Adrenal gland (tissue), 12 donors: ENCODE measurements around the gene GMDS. TPM values are rescaled to one million over a fixed set of nuclear protein-coding genes. Genes with fewer than 3 reads are reported as not detected.

Experiments used
- DNase-seq, 7 donors: peaks; one replicate each; pipeline ENCODE4 v3.0.0-alpha.2; 2019 to 2020
- H3K27ac ChIP-seq, 5 donors: fragments of 200-600 bp; sonication (generic) in 4 of 5; 1 replicate in 3 of 5; 2 replicates in 2 of 5; pipeline versions ENCODE4 v1.5.1 to v1.8.0; 2016 to 2020; ENCODE audit warnings: mild to moderate bottlenecking in 1 of 5
- H3K27me3 ChIP-seq: fragments of 200-600 bp; 2 replicates; pipeline ENCODE4 v1.8.0; 2021
- H3K36me3 ChIP-seq, 2 donors: fragments of 200-600 bp; replicated peaks in 1 of 2; 1 replicate in 1 of 2; 2 replicates in 1 of 2; pipeline versions ENCODE4 v1.5.1 to v1.8.0; 2018 to 2022
- H3K4me1 ChIP-seq, 2 donors: fragments of 200-600 bp; replicated peaks in 1 of 2; 1 replicate in 1 of 2; 2 replicates in 1 of 2; pipeline versions ENCODE4 v1.5.1 to v1.8.0; 2018 to 2021
- H3K4me3 ChIP-seq, 4 donors: fragments of 200-600 bp; sonication (generic) in 3 of 4; one replicate each; pipeline ENCODE4 v1.5.1; 2016 to 2018
- H3K9me3 ChIP-seq, 3 donors: fragments of 200-600 bp; sonication (generic) in 1 of 3; replicated peaks in 1 of 3; 1 replicate in 2 of 3; 2 replicates in 1 of 3; pipeline versions ENCODE4 v1.5.1 to v1.8.0; 2016 to 2021
- POLR2A ChIP-seq, 2 donors: fragments of 450-650 bp; IDR thresholded peaks; one replicate each; pipeline ENCODE4 v1.6.1; 2017; ENCODE audit warnings: antibody characterized with exemption in 2 of 2, mild to moderate bottlenecking in 2 of 2, moderate library complexity in 1 of 2
- WGBS, 4 donors: extraction: QIAGEN DNeasy Blood & Tissue Kit in 2 of 4; methylation state at CpG; one replicate each; pipeline versions ENCODE4 v1.1.5 to v1.1.7; 2013 to 2017; 5-methylcytosine and 5-hydroxymethylcytosine counted together
- intact Hi-C, 2 donors: fragments of 100-400 bp; cut with DNase I; formaldehyde crosslinking; loops; one replicate each; pipeline versions ENCODE4 v1.14.1 to v1.15.0; 2022 to 2023
- polyA plus RNA-seq, 3 donors: library from polyadenylated mRNA; stranded (reverse); fragments of 200-250 nt in 2 of 3; fragments of 350-450 nt in 1 of 3; fragmentation: Illumina TruSeq in 1 of 3; extraction: RNeasy Lipid Tissue Mini Kit (QIAGEN cat#74804) in 1 of 3; gene quantifications; one replicate each; pipeline ENCODE4 v1.2.3, GENCODE V29; 2013 to 2014
- total RNA-seq, 9 donors: library from RNA; depleted of rRNA in 4 of 9; stranded (reverse); fragments of >200 nt in 4 of 9; fragments of 120-200 nt in 1 of 9; fragmentation: NEBNext Ultra II Directional in 1 of 9; extraction: Animal tissue kit (Norgen Biotek cat#: 25700) in 1 of 9; gene quantifications; one replicate each; pipeline versions ENCODE4 v1.1.0 to v1.2.4, GENCODE V29; 2013 to 2023
- TF ChIP-seq, protein P1 (sequence below), 6 experiments: fragments of 450-650 bp in 4 of 6; fragments of 200-600 bp in 2 of 6; sonication (generic) in 1 of 6; IDR thresholded peaks; 1 replicate in 5 of 6; 2 replicates in 1 of 6; pipeline versions ENCODE4 v1.5.1 to v1.8.0; 2016 to 2021; ENCODE audit warnings: antibody characterized with exemption in 6 of 6, mild to moderate bottlenecking in 2 of 6, moderate library complexity in 1 of 6
- donor health status: healthy with polysubstance abuse.
- donor health status: Bipolar disorder and iron deficiency.
- donor health status: DM: yes; HTN: yes; CAD: no.
- donor health status: DM: no; HTN: no; CAD: no.
- donor health status: DM: no; HTN: no; CAD: no.
- donor health status: DM: yes; HTN: yes; CAD: no.

Gene GMDS
- total and polyA plus RNA-seq, 12 donors = 8.5 to 39.2 (median 15.2) TPM

GRCh38 chr6:1587977-1588376 lies 657.4 kb downstream of the GMDS start:
- intact Hi-C loops = no loop called here
- 82 to 88% (median 86%) methylated on average over 10 to 12 of the region's 12 CpGs for WGBS, 4 donors
- Histone ChIP-seq H3K27me3 (peaks cover 2% of the 10 kb centered on the region), H3K36me3 (no peaks in the 10 kb centered on the region), H3K4me1 (no peaks in the 10 kb centered on the region), H3K27ac (no peak overlapping the region), H3K9me3 (no peaks in the 10 kb centered on the region), H3K4me3 (no peak overlapping the region)
- TF ChIP-seq, protein P1, sequence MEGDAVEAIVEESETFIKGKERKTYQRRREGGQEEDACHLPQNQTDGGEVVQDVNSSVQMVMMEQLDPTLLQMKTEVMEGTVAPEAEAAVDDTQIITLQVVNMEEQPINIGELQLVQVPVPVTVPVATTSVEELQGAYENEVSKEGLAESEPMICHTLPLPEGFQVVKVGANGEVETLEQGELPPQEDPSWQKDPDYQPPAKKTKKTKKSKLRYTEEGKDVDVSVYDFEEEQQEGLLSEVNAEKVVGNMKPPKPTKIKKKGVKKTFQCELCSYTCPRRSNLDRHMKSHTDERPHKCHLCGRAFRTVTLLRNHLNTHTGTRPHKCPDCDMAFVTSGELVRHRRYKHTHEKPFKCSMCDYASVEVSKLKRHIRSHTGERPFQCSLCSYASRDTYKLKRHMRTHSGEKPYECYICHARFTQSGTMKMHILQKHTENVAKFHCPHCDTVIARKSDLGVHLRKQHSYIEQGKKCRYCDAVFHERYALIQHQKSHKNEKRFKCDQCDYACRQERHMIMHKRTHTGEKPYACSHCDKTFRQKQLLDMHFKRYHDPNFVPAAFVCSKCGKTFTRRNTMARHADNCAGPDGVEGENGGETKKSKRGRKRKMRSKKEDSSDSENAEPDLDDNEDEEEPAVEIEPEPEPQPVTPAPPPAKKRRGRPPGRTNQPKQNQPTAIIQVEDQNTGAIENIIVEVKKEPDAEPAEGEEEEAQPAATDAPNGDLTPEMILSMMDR (IDR thresholded peaks at IDR 0.05) = no peak
- TF ChIP-seq POLR2A (IDR thresholded peaks at IDR 0.05) = no peak
- DNase-seq = no peak

GRCh38 chr6:1587546-1587945 lies 657.9 kb downstream of the GMDS start:
- no peaks in the 10 kb centered on the region for H3K36me3 ChIP-seq
- no peaks in the 10 kb centered on the region for H3K27me3 ChIP-seq
- 88 to 92% (median 91%) methylated on average over 7 of the region's 7 CpGs for WGBS, 4 donors
- no peak overlapping the region for H3K4me3 ChIP-seq
- TF ChIP-seq, protein P1 (IDR thresholded peaks at IDR 0.05) = no peak
- TF ChIP-seq POLR2A (IDR thresholded peaks at IDR 0.05) = no peak
- intact Hi-C loops = no loop called here
- H3K4me1 ChIP-seq = no peaks in the 10 kb centered on the region
- no peak for DNase-seq
- no peak overlapping the region for H3K27ac ChIP-seq
- no peaks in the 10 kb centered on the region for H3K9me3 ChIP-seq

GRCh38 chr6:1586861-1587450 lies 658.4 kb downstream of the GMDS start:
- Histone ChIP-seq H3K4me1 (no peaks in the 10 kb centered on the region), H3K36me3 (no peaks in the 10 kb centered on the region), H3K4me3 (no peak overlapping the region), H3K27me3 (no peaks in the 10 kb centered on the region), H3K9me3 (no peaks in the 10 kb centered on the region), H3K27ac (no peak overlapping the region)
- WGBS, 4 donors = 76 to 92% (median 79%) methylated on average over 5 of the region's 5 CpGs
- TF ChIP-seq, protein P1 (IDR thresholded peaks at IDR 0.05) = no peak
- TF ChIP-seq POLR2A (IDR thresholded peaks at IDR 0.05) = no peak
- intact Hi-C loops = no loop called here
- DNase-seq = no peak

DNA sequence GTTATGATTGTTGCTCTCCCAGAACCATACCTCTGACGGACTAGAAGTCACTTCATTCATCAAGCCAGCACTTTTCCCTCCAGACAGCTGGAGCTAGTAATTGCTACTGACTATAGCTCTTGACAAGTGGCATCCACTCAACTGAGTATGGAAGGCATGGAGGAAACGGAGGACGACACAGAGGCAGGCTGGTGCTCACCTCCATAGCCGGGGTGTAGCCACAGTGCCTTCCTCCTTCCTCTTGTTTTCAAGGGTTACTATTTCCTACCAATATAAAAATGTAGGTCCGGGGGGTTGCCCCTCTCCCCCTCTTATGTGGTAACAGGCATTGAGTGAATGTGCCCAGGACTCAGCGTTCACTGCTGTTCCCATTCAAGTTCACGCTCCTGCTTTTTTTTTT lies 659.1 kb downstream of the GMDS start:
- TF ChIP-seq, protein P1 (IDR thresholded peaks at IDR 0.05) = no peak
- TF ChIP-seq POLR2A (IDR thresholded peaks at IDR 0.05) = no peak
- no peaks in the 10 kb centered on the region for H3K4me1 ChIP-seq
- H3K27me3 ChIP-seq = no peaks in the 10 kb centered on the region
- H3K4me3 ChIP-seq = no peak overlapping the region
- no peaks in the 10 kb centered on the region for H3K36me3 ChIP-seq
- H3K27ac ChIP-seq = no peak overlapping the region
- DNase-seq = no peak
- intact Hi-C loops = no loop called here
- WGBS, 4 donors = 74 to 93% (median 88%) methylated on average over 7 of the region's 7 CpGs
- no peaks in the 10 kb centered on the region for H3K9me3 ChIP-seq
